Measurements from ENCODE around the gene RTP5. TPM values are rescaled to one million over a fixed set of nuclear protein-coding genes. Genes with fewer than 3 reads are reported as not detected.

Gene RTP5
- polyA plus RNA-seq, 1 of the 3 experiments (the other 2 are of a cell fraction) = not detected

- no peak for TF ChIP-seq ZBTB33 (IDR thresholded peaks at IDR 0.05; ENCODE audit: borderline replicate concordance, low read depth)
Measured at GRCh38 chr2:241863536-241863954, 6.0 kb upstream of the RTP5 start (continued).

- ChIA-PET POLR2A (no interaction called here), CTCF (no interaction called here)
- no peak overlapping the region for H3K4me2 ChIP-seq
- H3K36me3 ChIP-seq (replicated peaks in 1 of 2; ENCODE audit: control insufficient read depth in 1 of 2, insufficient read depth in 2 of 2, low read length in 1 of 2) = no peaks in the 10 kb centered on the region
- no peak for DNase-seq
- WGBS (ENCODE audit: low lambda C conversion rate) = 75% methylated on average over 2 of the region's 2 CpGs
- H3F3A ChIP-seq (replicated peaks; ENCODE audit: insufficient read depth) = peaks cover 4% of the 10 kb centered on the region
- no peaks in the 10 kb centered on the region for H3K9me2 ChIP-seq
- no peaks in the 10 kb centered on the region for H3K9me3 ChIP-seq
- H3K79me2 ChIP-seq (ENCODE audit: insufficient read depth) = no peaks in the 10 kb centered on the region
- TF ChIP-seq ELF1 (IDR thresholded peaks at IDR 0.05) (no peak), USF2 (IDR thresholded peaks at IDR 0.05; ENCODE audit: borderline replicate concordance, low read depth, low read length) (no peak), GABPA (IDR thresholded peaks at IDR 0.05; ENCODE audit: low read depth) (no peak), CTCF (IDR thresholded peaks at IDR 0.05) (no peak), NRF1 (IDR thresholded peaks at IDR 0.05; ENCODE audit: low read depth, low read length) (no peak), SIN3A (IDR thresholded peaks at IDR 0.05; ENCODE audit: borderline replicate concordance, low read depth, low read length) (no peak), FOXM1 (IDR thresholded peaks at IDR 0.05; ENCODE audit: low read depth) (no peak), EZH2phosphoT487 (IDR thresholded peaks at IDR 0.05; ENCODE audit: borderline replicate concordance, low read depth) (no peak), JUND (IDR thresholded peaks at IDR 0.05) (no peak), TCF12 (IDR thresholded peaks at IDR 0.05) (no peak), NFIC (IDR thresholded peaks at IDR 0.05; ENCODE audit: borderline replicate concordance) (no peak), FOSL2 (IDR thresholded peaks at IDR 0.05; ENCODE audit: borderline replicate concordance, low read depth) (no peak), RXRA (IDR thresholded peaks at IDR 0.05; ENCODE audit: borderline replicate concordance, low read depth) (no peak), MEF2A (IDR thresholded peaks at IDR 0.05; ENCODE audit: borderline replicate concordance, low read depth) (no peak), CHD2 (IDR thresholded peaks at IDR 0.05; ENCODE audit: low read length, partially characterized antibody) (no peak), POLR2AphosphoS5 (IDR thresholded peaks at IDR 0.05; ENCODE audit: low read depth, low read length) (no peak)
- TF ChIP-seq, protein P1, sequence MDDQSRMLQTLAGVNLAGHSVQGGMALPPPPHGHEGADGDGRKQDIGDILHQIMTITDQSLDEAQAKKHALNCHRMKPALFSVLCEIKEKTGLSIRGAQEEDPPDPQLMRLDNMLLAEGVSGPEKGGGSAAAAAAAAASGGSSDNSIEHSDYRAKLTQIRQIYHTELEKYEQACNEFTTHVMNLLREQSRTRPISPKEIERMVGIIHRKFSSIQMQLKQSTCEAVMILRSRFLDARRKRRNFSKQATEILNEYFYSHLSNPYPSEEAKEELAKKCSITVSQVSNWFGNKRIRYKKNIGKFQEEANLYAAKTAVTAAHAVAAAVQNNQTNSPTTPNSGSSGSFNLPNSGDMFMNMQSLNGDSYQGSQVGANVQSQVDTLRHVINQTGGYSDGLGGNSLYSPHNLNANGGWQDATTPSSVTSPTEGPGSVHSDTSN (IDR thresholded peaks at IDR 0.05) = no peak
- TF ChIP-seq, protein P2, sequence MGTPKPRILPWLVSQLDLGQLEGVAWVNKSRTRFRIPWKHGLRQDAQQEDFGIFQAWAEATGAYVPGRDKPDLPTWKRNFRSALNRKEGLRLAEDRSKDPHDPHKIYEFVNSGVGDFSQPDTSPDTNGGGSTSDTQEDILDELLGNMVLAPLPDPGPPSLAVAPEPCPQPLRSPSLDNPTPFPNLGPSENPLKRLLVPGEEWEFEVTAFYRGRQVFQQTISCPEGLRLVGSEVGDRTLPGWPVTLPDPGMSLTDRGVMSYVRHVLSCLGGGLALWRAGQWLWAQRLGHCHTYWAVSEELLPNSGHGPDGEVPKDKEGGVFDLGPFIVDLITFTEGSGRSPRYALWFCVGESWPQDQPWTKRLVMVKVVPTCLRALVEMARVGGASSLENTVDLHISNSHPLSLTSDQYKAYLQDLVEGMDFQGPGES (IDR thresholded peaks at IDR 0.05; ENCODE audit: low read depth, low read length) = no peak
- H2AFZ ChIP-seq (ENCODE audit: low read depth) = no peak overlapping the region
- H3K27ac ChIP-seq (ENCODE audit: low read depth in 2 of 2, low read length in 1 of 2) = no peak overlapping the region
- no peaks in the 10 kb centered on the region for H3K27me3 ChIP-seq (ENCODE audit: insufficient read depth)
- no peak overlapping the region for H3K9ac ChIP-seq
- H4K20me1 ChIP-seq (ENCODE audit: insufficient read depth) = no peaks in the 10 kb centered on the region
- H3K4me1 ChIP-seq (ENCODE audit: control insufficient read depth in 1 of 2, insufficient read depth in 2 of 2, low read depth in 1 of 2, low read length in 1 of 2) = peaks cover 0 to 5% of the 10 kb centered on the region in 2 experiments; a peak in 1 of 4 replicates
- no peak overlapping the region for H3K4me3 ChIP-seq (ENCODE audit: low read depth in 2 of 2, low read length in 1 of 2)
Measured at GRCh38 chr2:241864168-241864849, 5.2 kb upstream of the RTP5 start.
